M059J (cell line): Measurements from ENCODE around the gene LGALS14. TPM values are rescaled to one million over a fixed set of nuclear protein-coding genes. Genes with fewer than 3 reads are reported as not detected.
"Not testable (repeated sequence)": the region's sequence is repeated elsewhere in the genome, so short reads cannot be mapped to it uniquely, and the experiment has no call there.

Source experiments
- DNase-seq: peaks from one replicate; pipeline ENCODE4 v3.0.0-alpha.2; 2012; ENCODE audit warnings: low read depth
- total RNA-seq: library from RNA; depleted of rRNA; stranded (reverse); fragments of >200 nt; shearing (Covaris generic); gene quantifications from 2 replicates; pipeline ENCODE4 v1.2.3, GENCODE V29; 2014; rRNA removed

The LGALS14 gene
- not detected in 2 replicates for total RNA-seq

GRCh38 chr19:39704181-39705044 is at the start of gene LGALS14:
TSS of gene LGALS14 (plus strand) at chr19:39704481. CDS start at chr19:39704529, 48 bp downstream.
- DNase-seq = no peak

- no peak for DNase-seq
Measured at GRCh38 chr19:39655613-39656012, 48.7 kb upstream of the LGALS14 start, which contains the start of gene LGALS16. TSS of gene LGALS16 (plus strand) at chr19:39655913. CDS start at chr19:39655962, 49 bp downstream.

- no peak for DNase-seq
Measured at GRCh38 chr19:39659791-39660190, 44.5 kb upstream of the LGALS14 start.

- no peak for DNase-seq
Measured at GRCh38 chr19:39660661-39661060, 43.6 kb upstream of the LGALS14 start.

- DNase-seq = no peak
Measured at GRCh38 chr19:39661565-39661964, 42.7 kb upstream of the LGALS14 start.

- DNase-seq = not testable (repeated sequence)
Measured at GRCh38 chr19:39669860-39670259, 34.4 kb upstream of the LGALS14 start.

GRCh38 chr19:39670998-39671397 is 33.3 kb upstream of the LGALS14 start:
- DNase-seq = no peak

- peak; percentile 57 for DNase-seq
Measured at GRCh38 chr19:39671739-39672363, 32.4 kb upstream of the LGALS14 start.

GRCh38 chr19:39672473-39672872 is 31.8 kb upstream of the LGALS14 start:
- DNase-seq = no peak

GRCh38 chr19:39673862-39674261 is 30.4 kb upstream of the LGALS14 start:
- not testable (repeated sequence) for DNase-seq

- DNase-seq = peak; percentile 29
Measured at GRCh38 chr19:39676004-39676403, 28.3 kb upstream of the LGALS14 start.

- DNase-seq = peak; percentile 73
Measured at GRCh38 chr19:39677961-39678889, 26.1 kb upstream of the LGALS14 start.

GRCh38 chr19:39679056-39679790 is 25.1 kb upstream of the LGALS14 start:
- peak; percentile 20 for DNase-seq

GRCh38 chr19:39679791-39680168 is 24.5 kb upstream of the LGALS14 start:
- no peak for DNase-seq

- no peak for DNase-seq
Measured at GRCh38 chr19:39680593-39680992, 23.7 kb upstream of the LGALS14 start.

- no peak for DNase-seq
Measured at GRCh38 chr19:39681416-39681815, 22.9 kb upstream of the LGALS14 start.

GRCh38 chr19:39684267-39684666 is 20.0 kb upstream of the LGALS14 start:
- DNase-seq = peak; percentile 38

GRCh38 chr19:39686739-39687138 is 17.5 kb upstream of the LGALS14 start:
- no peak for DNase-seq

- DNase-seq = not testable (repeated sequence)
Measured at GRCh38 chr19:39688637-39689036, 15.6 kb upstream of the LGALS14 start.

- DNase-seq = no peak
Measured at GRCh38 chr19:39692166-39692565, 12.1 kb upstream of the LGALS14 start.

- DNase-seq = no peak
Measured at GRCh38 chr19:39692822-39693221, 11.5 kb upstream of the LGALS14 start.
